Fibroblast of skin of right quadriceps (primary cell): ENCODE data around the gene LIMCH1.
"Not testable (repeated sequence)": the region's sequence is repeated elsewhere in the genome, so short reads cannot be mapped to it uniquely, and the experiment has no call there.

Experiments
- DNase-seq: peaks from one replicate; pipeline ENCODE4 v3.0.0-alpha.2; 2013

The LIMCH1 gene, protein sequence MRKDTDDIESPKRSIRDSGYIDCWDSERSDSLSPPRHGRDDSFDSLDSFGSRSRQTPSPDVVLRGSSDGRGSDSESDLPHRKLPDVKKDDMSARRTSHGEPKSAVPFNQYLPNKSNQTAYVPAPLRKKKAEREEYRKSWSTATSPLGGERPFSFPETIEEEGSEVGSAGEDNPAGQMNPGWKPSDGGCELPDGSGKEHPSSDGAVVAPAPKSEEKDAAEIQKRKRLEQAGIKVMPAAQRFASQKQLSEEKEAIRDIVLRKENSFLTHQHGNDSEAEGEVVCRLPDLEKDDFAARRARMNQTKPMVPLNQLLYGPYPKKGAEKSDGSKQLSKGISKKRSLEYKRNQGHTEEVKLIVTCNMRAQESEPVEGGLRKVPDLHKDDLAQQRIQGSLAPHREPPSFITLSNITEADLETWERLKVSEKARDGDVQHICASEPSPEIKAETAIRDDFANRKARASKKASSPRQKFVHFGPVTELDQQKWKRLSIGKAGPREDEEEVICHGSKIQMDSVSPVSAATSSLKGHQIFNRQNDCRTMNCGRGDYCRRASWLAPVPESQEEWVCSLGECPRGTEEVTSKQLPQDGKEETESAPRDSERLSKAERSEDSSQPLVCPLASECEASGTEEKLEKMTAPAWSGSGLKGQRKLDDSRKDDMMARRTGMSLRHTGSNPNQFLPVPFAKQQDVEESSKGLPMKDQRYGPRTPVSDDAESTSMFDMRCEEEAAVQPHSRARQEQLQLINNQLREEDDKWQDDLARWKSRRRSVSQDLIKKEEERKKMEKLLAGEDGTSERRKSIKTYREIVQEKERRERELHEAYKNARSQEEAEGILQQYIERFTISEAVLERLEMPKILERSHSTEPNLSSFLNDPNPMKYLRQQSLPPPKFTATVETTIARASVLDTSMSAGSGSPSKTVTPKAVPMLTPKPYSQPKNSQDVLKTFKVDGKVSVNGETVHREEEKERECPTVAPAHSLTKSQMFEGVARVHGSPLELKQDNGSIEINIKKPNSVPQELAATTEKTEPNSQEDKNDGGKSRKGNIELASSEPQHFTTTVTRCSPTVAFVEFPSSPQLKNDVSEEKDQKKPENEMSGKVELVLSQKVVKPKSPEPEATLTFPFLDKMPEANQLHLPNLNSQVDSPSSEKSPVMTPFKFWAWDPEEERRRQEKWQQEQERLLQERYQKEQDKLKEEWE (N-terminal part only)

DNA sequence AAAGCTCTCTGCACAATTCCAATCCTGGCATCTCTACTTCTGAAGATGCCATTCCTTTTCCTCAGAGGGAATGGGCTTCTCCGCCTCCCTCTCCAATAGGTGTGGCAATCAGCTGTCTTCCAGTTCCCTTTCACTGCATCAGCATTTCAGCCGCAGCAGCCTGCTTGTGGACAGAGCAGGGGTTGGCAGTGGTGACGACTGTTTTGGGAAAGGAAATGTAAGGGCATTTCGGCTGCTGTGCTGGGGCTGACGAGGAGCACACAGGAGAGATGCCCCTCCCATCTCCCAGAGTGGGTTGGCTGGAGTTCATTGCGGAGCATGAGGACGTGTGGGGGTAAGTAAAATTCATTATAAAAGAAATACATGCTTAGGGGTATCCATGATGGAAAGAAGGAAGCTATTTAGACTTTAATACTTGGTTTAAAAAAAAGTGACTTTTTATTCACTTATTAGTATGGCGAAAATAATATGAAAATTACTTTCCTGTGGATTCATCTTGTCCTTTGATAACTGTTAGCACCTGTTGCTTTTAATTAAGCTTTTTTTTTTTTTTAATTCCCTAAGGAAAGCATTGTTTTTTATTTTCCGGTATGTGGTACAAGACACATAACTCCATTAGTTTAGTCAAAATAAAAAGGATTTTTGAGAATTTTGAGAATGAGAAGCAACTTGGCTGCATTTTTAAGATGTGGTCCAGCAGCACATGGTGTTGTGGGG is at the start of gene LIMCH1:
TSS of gene LIMCH1 (plus strand) at position 141 of the 717 bp plus-strand sequence. CDS start 67,839 bp downstream, outside the sequence.
- no peak for DNase-seq

DNA sequence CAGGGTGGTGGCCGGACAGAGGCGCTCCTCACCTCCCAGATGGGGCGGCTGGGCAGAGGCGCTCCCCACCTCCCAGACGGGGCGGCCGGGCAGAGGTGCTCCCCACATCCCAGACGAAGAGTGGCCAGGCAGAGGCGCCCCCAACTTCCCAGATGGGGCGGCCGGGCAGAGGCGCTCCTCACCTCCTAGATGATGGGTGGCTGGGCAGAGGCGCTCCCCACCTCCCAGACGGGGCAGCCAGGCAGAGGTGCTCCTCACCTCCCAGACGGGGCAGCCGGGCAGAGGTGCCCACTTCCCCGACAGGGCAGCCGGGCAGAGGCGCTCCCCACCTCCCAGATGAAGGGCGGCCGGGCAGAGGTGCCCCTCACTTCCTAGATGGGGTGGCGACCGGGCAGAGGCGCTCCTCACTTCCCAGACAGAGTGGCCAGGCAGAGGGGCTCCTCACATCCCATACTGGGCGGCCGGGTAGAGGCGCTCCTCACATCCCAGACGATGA is 46.8 kb upstream of the LIMCH1 start:
- DNase-seq = not testable (repeated sequence)

DNA sequence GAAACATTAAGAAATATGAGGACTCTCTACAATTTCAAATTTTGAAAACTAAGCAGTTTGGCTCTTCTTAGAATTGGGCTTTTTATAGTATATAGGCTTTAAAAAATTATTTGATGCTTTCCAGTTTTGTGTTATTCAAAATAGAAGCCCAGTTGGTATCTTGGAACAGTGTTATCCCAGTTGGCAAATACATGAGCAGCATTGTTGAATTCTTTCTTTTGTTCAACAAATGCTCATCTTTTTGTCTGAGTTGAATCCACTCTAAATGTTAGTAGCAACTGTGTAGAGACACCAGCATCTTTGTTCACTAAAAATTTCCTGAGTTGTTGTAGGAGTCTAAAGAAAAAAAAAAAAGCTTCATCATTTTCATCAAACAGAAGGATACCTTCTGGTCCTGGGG is 41.0 kb upstream of the LIMCH1 start:
- DNase-seq = no peak

DNA sequence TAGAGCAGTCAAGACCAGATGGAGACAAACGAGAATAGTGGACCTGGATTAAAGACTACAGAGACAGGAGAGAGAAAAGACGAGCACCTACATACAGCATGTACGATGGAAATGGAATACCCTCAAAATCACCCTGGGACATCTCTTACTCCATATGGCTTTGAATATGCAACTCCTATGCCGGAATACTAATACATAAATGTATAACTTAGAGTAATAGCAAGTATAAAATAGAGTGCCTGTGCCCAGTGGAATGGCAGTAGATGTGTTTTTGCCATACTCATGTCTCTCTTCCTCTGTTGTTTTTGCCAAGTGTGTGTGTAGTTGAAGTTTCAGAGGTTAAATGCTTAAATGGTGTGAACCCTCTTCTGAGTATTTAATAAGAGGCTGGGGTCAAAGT is 39.8 kb upstream of the LIMCH1 start:
- no peak for DNase-seq

DNA sequence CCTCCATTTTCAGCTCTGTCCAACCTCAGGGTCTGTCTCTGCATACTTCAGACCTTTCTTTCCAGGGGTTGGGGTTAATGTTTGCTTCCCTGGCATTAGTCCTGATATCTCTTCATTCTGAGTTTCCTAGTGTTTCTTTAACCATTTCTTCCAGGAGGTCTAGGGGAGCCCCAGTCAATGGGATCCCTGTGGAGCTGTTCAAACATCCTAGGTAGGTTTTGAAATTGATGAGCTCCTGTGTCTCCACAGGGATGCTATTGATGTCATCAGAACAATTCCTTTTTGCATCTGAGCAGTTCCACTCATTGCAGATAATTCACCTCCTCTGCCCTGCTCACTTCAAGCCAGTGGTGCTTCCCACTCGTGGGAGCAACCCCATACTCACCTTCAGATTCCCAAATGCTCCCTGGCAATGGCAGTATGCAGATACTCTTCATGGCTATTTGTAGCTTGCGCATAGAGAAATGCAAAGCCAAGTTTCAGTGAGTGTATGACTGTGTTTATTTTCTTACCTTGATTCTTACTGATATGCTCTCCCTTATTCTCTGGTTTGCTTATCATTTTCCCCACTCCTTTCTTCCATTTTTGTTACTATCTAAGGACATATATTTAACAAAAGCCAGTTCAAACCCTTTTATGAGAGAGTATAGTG is 33.7 kb upstream of the LIMCH1 start:
- DNase-seq = no peak

DNA sequence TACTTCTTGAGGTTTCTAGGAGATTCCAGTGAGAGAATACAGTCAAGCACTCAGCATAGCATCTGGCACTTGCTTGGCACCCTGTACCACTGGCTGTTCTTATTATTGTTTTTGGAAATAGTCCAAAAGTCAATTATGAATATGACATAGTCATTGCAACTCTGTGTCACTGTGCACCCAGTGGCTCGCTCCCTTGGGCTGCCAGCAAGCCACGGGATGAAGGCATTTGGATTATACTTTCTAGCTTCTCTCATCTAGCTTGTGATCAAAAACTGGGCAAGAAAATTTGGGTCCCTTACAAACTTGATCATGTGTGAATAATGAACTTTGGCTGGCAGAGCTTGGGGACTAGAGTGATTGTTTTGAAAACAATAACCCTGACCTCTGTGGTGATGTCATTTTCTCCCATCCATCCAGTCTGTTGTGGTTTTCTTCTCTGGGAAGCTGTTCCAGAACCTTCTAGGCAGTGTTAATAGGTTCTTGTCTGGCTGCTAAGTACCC is 32.7 kb upstream of the LIMCH1 start:
- DNase-seq = no peak

DNA sequence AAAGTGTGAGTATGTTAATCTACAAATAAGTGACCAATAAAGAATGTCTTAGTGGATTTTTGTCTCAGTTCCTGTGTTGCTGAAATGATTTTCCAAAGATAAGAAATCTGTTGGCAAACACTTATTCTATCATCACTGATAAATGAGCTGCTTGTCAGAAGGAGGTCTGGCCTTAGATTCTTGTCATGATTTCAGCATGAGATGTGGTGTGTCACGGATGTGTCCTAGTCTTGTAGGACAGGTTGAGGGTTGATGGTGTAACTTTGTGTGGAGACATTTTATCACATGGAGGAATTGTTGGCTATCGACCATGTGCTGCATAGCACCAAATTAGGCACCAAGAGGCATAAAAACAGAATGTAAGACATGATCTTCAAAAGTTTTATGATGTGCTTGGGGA is 31.8 kb upstream of the LIMCH1 start:
- peak; percentile 50 for DNase-seq

DNA sequence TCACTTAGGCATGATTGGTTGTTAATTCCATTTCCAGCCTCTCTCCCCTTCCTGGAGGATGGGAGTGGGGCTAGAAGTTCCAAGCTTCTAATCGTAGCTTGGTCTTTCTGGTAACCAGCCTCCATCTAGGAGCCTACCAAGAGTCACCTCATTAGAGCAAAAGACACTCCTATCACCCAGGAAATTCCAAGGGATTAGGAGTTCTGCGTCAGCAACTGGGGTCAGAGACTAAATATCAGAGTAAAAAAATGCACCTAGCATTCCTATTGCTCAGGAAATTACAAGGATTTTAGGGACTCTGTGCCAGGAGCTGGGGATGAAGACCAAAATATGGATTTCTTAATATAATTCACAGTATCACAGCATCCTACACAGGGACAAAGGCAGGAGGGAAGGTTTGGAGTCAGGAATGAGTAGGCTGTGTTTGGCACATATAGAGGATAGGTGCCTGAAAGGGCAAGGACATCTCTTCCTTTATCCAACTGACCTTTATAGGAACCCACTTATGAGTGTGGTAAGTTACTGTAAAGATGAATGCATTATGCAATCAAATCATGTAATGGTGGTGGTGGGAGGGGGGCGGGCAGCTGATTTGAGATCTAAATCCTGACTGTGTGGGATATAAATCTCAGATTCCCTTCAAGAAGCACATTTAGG is 30.5 kb upstream of the LIMCH1 start:
- peak; percentile 57 for DNase-seq

DNA sequence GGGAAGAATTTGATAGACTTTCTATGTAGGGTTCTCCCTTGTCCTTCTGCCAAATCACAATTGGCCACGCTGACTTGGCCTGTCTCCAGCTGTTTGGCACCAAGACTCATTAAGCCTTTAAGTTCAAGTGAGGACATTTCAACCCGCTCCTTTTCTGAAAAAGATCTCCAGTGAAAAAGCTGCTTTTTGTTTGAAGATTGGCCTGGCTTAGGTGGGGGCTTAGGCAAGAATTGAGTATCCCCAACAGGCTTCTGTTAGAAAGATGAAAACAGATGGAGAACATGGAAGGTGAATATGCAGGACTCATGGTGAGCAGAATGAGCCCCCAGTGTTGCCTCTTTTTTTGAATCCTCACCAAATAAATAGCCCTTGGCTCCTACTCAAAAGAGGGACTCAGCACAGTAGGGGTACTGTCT is 28.5 kb upstream of the LIMCH1 start:
- DNase-seq = no peak

DNA sequence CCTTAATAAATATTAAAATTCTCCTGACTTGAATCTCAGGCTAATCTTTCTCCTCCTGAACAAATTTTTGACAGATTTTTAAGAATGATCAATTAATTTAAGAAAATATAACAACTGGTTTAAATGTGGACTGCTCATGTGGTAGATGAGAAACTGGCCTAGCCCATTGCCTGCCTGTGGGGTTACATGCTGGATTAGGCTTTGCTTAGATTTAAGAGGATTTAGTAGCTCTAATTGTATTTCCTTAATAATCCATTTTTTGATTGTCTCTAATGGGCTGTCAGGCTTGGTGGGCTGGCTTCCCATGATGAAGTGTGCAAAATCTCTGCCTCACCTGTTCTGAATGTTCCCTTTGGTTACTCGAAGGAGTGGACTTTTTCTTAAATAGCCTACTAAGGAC is 27.8 kb upstream of the LIMCH1 start:
- DNase-seq = no peak

DNA sequence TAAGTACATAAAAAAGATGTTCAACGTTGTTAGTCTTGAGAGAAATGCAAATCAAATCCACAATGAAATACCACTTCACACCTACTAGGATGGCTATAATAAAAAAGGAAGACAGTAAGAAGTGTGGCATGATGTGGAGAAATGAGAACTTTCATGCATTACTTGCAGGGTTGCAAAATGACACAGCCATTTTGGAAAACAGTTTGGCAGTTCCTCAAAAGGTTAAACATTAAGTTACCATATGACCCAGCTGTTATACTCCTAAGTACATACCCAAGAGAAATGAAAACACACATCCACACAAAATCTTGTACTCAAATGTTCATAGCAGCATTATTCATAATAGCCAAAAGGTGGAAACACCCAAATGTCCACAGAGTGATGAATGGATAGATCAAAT is 25.8 kb upstream of the LIMCH1 start:
- DNase-seq = no peak

DNA sequence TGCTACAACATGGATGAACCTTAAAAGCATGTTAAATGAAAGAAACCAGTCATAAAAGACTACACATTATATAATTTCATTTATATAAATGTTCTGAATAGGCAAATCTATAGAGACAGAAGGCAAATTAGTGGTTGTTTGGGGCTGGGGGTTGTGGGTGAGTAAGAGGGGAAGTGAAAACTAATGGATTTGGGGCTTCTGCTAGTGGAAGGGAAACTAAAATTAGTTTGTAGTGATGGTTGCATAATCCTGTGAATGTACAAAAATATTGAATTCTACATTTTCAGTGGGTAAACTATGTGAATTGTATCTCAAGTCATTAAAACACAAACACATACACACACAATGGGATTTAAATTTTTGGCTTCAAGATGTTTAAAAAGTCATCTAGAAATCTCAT is 25.4 kb upstream of the LIMCH1 start:
- DNase-seq = no peak

DNA sequence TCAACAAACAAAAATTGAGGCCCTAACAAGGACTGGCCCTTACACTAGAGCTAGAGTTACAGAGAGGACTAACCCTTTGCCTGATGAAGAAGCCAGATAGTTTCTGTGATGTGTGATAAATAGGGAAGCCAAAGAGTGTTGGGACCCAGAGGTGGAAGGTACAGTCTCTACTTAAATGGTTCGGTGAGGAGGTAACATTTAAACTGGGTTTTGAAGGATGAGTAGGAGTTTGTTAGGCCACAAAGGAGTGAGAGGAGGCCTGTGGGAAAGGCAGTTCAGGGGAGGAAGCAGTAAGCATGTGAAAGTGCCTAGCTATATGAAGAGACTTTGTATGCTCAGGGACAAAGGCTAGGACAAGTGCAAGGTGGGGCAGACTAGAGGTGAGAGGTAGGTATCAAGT is 23.8 kb upstream of the LIMCH1 start:
- no peak for DNase-seq

DNA sequence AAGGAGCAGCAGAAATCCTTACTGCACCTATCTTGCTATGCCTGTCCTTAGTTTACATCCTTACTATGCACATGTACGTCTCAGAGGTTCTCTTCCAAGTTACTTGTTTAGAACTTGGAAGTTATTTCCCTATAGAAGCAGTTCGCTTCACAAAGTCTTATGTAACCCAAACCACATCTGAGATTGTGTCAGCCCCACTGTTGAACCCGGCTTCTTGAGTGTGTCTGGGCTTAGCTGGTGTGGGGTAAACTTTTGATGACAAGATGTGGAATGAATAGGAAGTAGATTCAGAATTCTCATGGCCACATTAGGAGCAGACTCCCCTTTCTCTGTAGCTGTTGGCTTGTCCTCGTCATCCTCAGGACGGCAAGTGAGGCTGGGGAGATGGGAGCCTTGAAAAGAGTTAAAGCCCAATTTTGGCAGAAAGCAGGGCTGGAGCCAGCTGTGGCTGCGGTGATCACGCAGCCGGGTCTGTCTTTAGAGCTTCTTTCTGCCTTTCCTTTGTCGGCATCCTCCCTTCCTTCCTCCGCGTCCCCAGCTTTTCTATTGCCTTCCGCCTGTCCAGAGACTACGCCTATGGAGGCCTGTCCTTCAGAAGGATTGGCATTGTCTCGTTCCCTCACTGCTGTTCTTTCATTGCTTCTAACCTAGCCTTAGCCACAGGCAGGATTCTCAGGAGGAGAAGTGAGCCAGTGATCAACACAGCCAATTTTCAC is 23.0 kb upstream of the LIMCH1 start:
- DNase-seq = no peak

DNA sequence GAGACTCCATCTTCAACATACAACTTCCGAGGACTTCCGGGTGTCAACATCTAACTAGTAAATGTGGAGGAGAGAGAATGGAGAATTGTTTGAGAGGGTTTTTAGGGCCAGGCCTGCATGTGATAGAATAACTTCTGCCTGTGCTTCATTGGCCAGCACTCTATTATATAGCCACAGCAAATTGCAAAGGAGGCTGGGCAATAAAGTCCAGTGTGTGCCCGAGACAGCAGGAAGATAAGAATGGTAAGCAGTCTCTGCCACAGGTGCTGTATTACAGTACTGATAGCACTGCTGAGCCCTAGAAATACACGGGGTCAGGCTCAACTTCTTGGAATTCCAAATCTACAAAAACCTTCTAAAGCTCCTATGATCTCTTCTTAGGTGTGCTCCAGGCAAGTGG is 20.8 kb upstream of the LIMCH1 start:
- DNase-seq = no peak

DNA sequence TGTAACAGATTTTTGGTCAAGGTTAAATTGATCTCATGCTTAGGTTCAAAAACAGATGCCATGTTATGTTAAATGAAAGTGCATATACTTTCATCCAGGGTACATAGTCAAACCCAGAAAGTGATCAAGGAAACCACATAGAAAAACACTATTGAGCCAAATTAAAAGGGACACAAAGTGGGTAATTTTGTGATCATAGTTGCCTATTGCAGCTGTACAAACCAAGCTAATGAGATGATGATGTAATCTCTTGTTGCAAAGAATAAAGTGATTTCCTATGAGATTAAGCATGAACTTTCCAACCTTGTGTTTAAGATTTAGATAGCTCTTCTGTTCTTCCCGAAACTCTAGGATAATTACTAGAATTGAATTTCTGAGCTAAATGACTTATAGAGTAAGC is 20.2 kb upstream of the LIMCH1 start:
- no peak for DNase-seq

DNA sequence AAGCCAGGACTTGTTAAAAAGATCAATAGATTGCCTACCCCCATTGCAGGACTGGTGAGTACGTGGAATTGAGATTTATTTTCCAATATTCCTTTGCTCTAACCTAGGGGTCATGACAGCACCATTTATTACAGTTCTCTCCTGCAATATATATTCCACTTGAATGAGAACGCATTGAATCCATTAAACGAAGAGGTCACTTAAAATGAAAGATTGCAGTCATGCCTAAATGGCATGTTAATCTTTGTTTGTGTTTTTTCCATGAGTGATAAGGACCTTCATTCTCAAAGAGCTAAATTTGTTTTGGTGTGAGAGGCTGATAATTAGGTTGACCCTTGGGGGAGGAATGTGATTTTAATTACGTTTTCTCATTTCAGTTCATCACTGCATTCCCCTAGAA is 13.5 kb upstream of the LIMCH1 start:
- no peak for DNase-seq

DNA sequence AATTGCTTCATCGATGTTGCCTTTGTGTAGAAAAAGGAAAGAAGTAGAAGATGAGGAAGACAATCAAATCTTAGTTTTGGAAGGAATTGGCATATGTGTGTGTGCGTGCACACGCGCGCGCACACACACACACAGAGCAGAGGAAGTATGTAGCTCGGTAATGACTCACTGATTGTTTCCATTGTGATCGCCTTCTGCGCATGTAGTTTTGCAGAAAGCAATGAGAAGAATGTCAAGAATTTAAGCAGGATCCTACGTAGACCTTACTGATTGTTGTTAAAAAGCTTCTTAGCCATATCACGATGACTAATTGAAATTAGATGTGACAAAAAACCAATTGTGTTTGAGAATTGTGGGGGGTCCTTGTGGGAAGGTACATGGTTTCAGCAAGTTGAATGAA is 12.8 kb upstream of the LIMCH1 start:
- DNase-seq = peak; percentile 94

DNA sequence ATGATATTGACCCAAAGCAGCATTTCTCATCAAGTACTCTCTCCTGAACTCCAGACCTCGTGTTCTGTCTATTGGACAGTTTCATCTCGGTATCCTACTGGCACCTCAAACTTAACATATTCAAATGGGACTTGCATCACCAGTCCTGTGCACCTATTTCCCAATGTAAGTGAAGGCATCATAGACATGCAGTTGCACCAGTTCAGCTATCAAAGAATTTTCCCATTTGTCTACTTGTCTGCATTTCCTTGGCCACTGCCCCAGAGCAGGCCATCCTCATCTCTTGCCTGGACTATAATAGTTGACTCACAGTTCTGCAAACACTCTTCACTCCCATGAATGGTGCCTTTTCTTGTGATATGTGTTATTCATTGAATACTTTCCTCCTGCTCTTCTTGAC is 11.3 kb upstream of the LIMCH1 start:
- DNase-seq = no peak

DNA sequence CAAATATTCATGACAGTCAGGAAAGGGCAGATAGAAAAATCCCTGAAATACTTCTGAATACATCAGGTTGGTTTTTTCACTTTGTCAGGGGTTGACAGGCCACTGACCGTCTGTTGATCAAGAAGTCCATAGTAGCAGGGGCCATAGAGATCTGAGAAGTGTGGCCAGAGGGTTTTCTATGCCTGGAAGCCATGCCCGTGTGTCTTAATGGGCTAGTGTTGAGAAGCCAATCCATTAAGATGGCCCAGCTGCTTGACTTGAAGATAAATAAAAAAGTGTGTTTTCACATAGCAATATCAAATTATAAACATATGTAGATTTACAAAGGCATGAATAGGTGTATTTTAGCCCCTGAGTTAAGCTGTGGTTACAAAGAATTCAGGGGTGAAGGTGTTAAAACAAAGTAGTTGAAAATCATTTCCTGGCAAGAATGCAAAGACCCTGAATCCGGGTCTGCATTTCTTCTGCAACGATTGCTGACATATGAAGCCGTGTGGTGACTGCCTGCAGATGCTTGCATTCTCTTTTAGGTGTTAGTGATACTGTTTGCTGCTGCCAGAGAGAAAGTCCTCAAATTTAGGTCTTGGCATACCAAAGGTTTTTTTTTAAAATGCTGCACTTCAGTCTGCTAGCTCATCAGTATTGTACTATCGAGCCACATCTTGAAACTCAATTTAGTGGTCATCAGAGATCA is 9.3 kb upstream of the LIMCH1 start:
- no peak for DNase-seq
